ENCODE measurements around the gene TSEN34.

GRCh38 chr19:54204767-54205468 is 13.8 kb downstream of the TSEN34 start:
- no peak for TF ChIP-seq CTCF (conservative IDR thresholded peaks at IDR 0.05)
- no peak for TF ChIP-seq ZFX (IDR thresholded peaks at IDR 0.05)
